Stimulated activated CD8-positive, alpha-beta memory T cell treated with anti-CD3 and anti-CD28 coated beads, Interleukin-7, amount 100 ng/mL, for 48 hours (primary cell): ENCODE data around the gene TM6SF1.
"Not testable (repeated sequence)": the region's sequence is repeated elsewhere in the genome, so short reads cannot be mapped to it uniquely, and the experiment has no call there.

ENCODE experiments used
- DNase-seq, 2 donors: peaks; one replicate each; pipeline ENCODE4 v3.0.0-alpha.2; 2020; ENCODE audit warnings: low read depth in 1 of 2; ENCODE audit errors: extremely low read depth in 1 of 2

The TM6SF1 gene

DNA sequence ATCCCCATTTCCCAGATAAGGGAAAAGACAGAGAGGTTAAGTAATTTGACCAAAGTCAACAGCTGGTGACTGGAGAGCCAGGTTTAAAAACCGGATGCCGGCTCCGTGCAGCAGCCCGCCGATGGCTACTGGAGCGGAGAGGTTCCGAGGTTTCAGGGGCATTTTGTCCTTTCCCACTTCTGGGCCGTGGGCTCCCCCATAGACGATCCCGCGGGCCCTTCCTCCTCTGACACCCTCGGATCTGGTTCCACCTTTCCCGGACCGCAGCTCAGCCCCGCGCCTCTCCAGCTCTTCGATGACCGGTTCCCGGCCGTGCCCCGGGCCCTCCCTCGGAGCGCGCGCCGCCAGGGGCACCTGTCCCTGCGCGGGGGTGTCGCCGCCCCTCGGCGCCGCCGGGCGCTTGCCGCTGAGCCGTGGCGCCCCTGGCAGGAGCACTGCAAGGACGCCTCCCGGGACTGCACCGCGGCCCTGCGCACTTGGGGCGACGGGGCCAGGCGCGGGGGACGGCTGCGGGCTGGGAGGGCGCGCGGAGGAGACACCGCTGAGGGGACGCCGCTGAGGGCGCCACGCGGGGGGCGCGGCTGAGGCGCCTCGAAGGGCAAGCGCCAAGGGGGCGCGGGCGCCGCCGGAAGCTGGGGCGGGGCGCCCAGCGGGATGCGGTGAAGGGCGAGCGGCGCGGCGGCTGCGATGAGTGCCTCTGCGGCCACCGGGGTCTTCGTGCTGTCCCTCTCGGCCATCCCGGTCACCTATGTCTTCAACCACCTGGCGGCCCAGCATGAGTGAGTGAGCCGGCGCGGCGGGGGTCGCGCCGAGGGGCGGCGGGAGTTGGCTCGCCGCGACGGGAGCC is at the start of gene TM6SF1:
TM6SF1 (plus strand) TSS at position 652 of the 847 bp plus-strand sequence; CDS start at position 688, 36 bp downstream.
- peak in 1 of 2 donors; percentile 4 for DNase-seq

DNA sequence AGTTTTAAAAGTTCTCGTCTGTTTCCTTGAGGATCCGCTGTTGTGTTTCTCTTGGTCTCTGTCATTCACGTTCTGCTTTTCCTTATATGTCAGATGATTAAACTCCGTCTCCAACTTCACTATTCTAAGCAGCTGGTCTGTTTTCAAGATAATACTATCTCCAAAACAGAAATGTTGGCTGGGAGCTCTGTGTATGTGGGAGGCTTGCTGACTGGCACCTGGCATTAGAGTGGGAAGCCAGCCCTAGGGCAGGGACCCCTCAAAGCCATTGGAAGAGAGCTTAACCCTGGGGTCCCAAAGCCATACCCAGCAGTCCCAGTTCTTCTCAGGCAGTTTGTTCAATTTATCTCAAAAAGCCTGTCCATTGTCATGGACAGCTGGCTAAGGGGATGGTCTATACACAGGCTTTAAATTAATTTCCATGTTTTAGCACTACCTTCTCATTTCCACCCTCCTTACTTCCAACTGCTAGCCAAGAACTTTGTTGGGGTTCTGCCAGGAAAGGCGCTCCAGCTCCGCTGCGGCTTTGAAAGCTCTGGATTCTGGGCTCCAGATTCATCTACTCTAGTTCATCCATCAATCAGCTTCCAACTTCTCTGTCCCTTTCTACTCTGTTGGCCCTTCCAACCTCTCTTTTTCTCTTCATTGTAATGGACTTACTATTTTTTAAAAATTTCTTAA is 49.6 kb upstream of the TM6SF1 start:
- no peak for DNase-seq

GRCh38 chr15:83061680-83062079 is 45.8 kb upstream of the TM6SF1 start:
- DNase-seq = no peak

GRCh38 chr15:83062768-83063180 is 44.7 kb upstream of the TM6SF1 start:
- DNase-seq = no peak

- DNase-seq = no peak
Observed at GRCh38 chr15:83063551-83063950, 43.9 kb upstream of the TM6SF1 start.

DNA sequence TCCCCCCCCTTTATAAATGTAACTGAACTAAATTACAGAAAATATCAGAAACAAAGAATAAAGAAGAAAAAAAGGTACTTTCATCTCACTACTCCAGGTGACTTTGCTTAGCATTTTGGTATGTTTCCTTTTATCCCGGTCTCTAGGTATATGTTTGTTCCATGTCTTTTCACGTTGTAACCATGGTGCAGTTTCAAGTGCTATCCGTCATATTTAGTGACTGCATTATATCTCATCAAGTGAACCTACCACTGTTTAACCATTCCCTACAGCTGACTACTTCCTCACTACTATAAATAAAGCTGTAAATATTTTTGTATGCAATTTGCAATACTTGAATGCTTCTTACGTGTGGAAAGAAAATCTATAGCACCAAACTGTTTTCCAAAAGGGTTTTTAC is 42.6 kb upstream of the TM6SF1 start:
- no peak for DNase-seq

DNA sequence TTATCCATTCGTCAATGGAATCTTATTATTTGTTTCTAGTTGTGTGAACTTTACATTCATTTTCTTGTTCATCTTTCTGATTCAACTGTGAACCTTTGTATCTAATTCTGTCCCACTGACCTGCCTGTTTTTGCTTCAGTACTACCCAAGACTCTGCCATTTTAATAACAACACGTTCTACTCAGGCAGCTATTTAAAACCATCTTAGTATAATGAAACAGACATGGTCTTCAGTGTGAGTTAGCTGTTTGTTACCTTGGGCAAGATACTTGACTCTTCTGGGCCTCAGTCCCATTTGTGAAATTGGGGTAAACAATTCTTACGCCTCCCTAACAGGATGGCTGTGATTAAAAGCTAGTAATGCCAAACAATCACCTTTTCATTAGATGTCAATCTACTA is 42.0 kb upstream of the TM6SF1 start:
- no peak for DNase-seq

DNA sequence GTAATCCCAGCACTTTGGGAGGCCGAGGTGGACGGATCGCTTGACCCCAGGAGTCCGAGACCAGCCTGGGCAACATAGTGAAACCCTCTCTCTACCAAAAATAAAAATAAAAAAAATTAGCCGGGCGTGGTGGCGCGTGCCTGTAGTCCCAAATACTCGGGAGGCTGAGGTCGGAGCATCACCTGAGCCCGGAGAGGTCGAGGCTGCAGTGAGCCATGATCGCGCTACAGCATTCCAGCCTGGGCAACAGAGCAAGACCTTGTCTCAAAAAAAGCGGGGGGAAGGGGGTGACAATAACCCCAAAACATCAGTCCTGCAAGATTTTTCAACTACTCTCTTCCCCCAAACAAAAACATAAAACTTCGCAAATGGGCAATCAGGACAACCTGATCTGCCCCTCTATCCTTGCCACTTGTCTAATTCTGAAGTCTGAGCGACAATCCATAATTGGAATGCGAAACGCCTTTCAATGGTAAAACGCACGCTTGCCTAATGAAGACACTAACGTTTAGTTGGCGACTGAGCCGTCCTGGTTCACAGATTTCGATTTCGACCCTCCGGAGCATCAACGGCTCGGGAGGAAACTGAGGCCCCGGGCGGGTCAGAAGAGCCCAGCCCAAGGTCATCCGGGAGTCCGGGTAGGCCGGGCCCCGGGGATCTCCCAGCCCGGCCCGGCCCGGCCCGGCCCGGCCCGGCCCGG is 41.3 kb upstream of the TM6SF1 start:
- no peak for DNase-seq

GRCh38 chr15:83066734-83067637 is 40.5 kb upstream of the TM6SF1 start, which contains the start of gene BTBD1:
Gene BTBD1, minus strand, starts transcription at chr15:83067252. Its CDS starts 101 bp downstream, at chr15:83067151.
- peak; percentile 85 to 93 for DNase-seq

- no peak for DNase-seq
Observed at GRCh38 chr15:83067638-83067962, 39.8 kb upstream of the TM6SF1 start.

DNA sequence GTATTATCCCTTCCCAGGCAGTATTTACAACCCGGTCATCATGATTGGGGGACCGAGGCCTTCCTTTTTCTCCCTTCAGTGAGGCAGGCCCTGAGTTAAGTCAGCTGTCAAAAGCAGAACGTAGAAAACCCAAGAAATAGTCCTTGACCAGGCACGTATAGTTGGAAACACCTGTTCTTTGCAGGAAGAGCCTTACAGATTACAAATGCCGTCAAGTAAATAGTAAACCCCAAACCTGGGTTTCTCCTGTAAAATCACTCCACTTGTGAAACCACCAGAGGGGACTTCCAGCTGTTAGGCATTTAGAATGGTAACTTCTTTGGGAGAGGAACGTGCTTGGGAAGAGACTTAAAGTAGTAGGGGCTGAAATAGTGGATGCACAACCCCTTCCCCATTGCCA is 39.4 kb upstream of the TM6SF1 start:
- no peak for DNase-seq

DNA sequence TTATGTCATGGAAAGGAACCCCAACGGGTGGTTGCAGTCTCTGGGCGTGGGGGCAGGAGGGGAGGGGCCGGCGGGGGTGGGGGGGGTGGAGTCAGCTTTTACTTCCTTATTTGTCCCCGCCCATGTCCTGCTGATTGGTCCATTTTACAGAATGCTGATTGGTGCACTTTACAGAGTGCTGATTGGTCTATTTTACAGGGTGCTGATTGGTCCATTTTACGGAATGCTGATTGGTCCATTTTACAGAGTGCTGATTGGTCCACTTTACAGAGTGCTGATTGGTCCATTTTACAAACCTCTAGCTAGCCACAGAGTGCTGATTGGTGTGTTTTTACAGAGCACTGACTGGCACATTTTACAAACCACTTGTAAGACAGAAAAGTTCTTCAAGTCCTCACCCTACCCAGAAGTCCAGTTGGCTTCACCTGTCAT is 38.2 kb upstream of the TM6SF1 start:
- peak in 1 of 2 donors; percentile 8 for DNase-seq

DNA sequence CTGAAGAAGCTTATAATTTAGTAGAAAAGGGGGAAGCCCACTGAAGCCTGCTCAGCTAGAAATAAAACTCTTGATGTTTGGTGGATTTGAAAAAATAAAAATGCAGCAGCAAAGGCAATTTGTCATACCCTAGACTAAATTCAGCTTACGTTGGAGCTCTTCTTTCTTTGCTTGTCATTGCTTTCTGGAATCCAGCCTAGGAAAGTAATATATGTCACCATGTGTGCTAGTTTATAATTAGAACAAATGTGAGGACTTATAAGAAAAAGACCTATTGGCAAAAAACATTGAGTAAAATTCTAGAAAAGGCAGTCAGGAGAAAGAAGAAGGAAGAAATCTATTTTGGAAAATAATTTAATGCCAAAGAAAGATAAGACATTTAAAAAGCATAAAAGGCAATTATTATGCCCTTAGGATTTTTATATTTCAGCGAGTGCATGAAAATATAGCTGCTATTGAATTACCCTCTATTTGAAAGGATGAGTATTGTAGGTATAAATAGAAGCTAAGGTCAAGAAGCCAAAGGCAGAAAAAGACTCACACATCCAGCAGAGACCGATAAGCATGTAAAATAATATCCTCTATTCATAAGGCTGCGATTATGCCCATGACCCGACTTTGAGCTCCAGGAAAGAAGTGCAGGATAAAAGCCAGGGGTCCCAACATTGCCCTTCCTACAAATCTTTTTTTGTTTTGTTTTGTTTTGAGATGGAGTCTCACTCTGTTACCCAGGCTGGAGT is 29.8 kb upstream of the TM6SF1 start:
- no peak for DNase-seq

DNA sequence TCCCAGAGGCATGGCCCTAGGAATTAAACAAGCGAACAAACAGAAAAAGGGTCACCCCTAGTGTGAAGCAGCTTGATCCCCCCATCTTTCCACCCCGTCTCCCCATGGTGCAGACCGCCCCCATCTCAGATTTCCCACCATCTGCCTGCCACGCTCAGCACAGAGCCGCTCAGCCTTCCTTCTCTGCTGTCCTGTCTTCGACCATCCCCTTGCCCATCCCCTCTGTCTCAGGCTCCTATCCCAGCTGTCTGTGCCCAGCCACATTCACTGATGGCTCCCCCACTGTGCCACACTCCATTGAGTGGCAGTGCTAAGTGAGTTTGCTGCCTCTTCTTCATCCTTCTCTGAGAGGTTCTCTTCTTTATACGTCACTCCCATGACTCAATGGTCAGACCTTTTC is 28.7 kb upstream of the TM6SF1 start:
- no peak for DNase-seq

DNA sequence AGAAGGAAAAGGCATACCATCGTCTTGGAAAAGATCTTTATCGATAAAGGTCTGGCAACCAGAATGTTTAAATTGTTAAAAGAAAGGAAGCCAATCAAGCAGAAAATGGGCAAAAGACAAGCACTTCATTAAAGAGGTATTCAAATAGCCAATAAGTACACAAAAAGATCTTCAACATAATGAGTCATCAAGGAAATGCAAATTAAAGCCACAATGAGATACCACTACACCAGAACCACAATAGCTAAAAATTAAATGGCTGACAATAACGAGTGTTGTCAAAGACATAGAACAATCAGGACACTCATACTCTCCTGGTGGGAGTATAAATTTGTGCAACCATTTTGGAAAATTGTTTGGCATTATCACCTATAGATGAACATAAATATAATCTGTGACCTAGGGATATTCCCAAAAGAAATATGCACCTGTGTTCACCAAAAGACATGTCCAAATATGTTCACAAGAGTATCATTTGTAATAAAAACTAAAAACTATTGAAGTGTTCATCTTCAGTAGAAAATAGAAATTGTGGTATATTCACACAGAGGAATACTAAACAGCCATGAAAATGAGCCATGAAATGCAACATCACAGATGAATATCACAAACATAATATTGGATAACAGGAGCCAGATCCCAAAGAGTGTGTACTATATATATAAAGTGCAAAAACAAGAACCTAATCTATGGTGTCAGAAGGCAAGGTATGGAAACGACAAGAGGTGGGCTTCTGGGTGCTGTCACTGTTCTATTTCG is 26.0 kb upstream of the TM6SF1 start:
- DNase-seq = no peak

DNA sequence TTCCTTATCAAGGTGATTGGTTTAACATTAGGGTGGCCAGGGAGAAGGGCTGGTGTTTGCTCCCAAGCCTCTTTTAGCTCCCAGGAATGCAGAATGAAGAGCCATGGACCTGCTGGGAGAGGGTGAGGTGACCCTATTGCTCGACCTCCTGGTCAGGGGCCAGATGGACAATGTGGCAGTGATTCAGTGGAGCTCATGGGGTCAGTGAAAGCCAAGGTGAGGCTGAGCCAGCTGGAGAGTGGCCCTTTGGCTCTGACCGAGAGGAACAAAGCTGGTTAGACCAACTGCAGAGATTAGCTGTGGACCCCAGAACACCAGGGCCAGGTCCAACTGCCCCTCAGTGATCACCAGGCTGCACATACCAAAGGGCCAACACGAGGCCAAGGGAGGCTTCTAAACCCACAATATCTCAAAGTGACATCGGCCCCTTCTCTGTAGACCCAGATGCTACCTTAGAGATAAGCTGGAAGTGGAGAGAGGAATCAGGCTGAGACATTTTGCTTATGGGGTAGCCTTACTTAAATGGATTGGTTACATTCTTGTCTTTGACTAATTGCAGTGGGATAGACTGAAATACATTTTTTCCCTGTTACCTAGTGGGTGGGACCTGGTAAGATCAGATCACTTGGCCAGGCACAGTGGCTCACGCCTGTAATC is 24.6 kb upstream of the TM6SF1 start:
- DNase-seq = no peak

GRCh38 chr15:83085461-83085860 is 22.0 kb upstream of the TM6SF1 start:
- not testable (repeated sequence) for DNase-seq

DNA sequence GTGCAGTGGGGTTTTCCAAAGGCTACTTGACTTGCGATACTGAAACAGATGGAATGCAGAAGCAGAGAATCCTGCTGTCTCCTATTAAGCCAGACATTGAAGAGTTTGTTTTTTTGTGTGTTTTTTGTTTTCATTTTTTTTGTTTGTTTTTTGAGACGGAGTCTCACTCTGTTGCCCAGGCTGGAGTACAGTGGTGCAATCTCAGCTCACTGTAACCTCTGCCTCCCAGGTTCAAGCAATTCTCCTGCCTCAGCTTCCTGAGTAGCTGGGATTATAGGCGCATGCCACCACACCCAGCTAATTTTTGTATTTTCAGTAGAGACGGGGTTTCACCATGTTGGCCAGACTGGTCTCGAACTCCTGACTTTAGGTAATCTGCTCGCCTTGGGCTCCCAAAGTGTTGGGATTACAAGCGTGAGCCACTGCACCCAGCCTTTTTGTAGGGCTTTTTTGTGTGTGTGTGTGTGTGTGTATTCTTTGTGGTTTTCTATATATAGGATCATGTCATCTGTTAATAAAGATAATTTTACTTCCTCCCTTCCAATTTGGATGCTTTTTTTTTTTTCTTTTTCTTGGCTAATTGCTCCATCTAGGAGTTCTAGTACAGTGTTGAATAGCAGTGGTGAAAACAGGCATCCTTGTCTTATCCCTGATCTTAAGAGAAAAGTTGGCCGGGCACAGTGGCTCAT is 21.4 kb upstream of the TM6SF1 start:
- DNase-seq = not testable (repeated sequence)
